Measurements from ENCODE around the gene TACC3.

The TACC3 gene

GRCh38 chr4:1776521-1777161 is 55.3 kb downstream of the TACC3 start:
- DNase-seq (ENCODE audit: low read depth) = no peak

- peak; percentile 72 for DNase-seq (ENCODE audit: low read depth)
Measured at GRCh38 chr4:1777822-1778641, 56.7 kb downstream of the TACC3 start.

GRCh38 chr4:1778642-1779392 is 57.5 kb downstream of the TACC3 start:
- DNase-seq (ENCODE audit: low read depth) = no peak

GRCh38 chr4:1779588-1780382 is 58.5 kb downstream of the TACC3 start:
- DNase-seq (ENCODE audit: low read depth) = no peak

GRCh38 chr4:1780435-1780834 is 59.1 kb downstream of the TACC3 start:
- DNase-seq (ENCODE audit: low read depth) = no peak

GRCh38 chr4:1783015-1783414 is 61.7 kb downstream of the TACC3 start:
- DNase-seq (ENCODE audit: low read depth) = no peak

GRCh38 chr4:1783970-1784369 is 62.6 kb downstream of the TACC3 start:
- no peak for DNase-seq (ENCODE audit: low read depth)

- DNase-seq (ENCODE audit: low read depth) = no peak
Measured at GRCh38 chr4:1784395-1784788, 63.1 kb downstream of the TACC3 start.

GRCh38 chr4:1784789-1785591 is 63.7 kb downstream of the TACC3 start:
- no peak for DNase-seq (ENCODE audit: low read depth)

GRCh38 chr4:1785592-1785991 is 64.3 kb downstream of the TACC3 start:
- no peak for DNase-seq (ENCODE audit: low read depth)

GRCh38 chr4:1786544-1787362 is 65.4 kb downstream of the TACC3 start:
- no peak for DNase-seq (ENCODE audit: low read depth)

GRCh38 chr4:1787411-1788077 is 66.2 kb downstream of the TACC3 start:
- no peak for DNase-seq (ENCODE audit: low read depth)

GRCh38 chr4:1788254-1788973 is 67.1 kb downstream of the TACC3 start:
- no peak for DNase-seq (ENCODE audit: low read depth)

GRCh38 chr4:1789552-1789951 is 68.2 kb downstream of the TACC3 start:
- DNase-seq (ENCODE audit: low read depth) = no peak

GRCh38 chr4:1790005-1790404 is 68.7 kb downstream of the TACC3 start:
- DNase-seq (ENCODE audit: low read depth) = no peak

GRCh38 chr4:1792158-1792831 is 71.0 kb downstream of the TACC3 start:
- DNase-seq (ENCODE audit: low read depth) = no peak

- DNase-seq (ENCODE audit: low read depth) = peak; percentile 42
Measured at GRCh38 chr4:1792832-1793495, 71.6 kb downstream of the TACC3 start, which contains the start of gene FGFR3. Gene FGFR3 (plus strand): TSS chr4:1793293. CDS start chr4:1793935, 642 bp downstream.

- DNase-seq (ENCODE audit: low read depth) = peak; percentile 31
Measured at GRCh38 chr4:1793496-1793840, 72.1 kb downstream of the TACC3 start.

Measured in ELR (cell line).